Measurements from ENCODE around the gene AGPAT4. TPM values are rescaled to one million over a fixed set of nuclear protein-coding genes. Genes with fewer than 3 reads are reported as not detected.

AGPAT4 gene
- total and polyA plus RNA-seq, 2 donors (not counting 3 experiments of a cell fraction or from before 2014, with no cell fraction given) = 10.2 to 15.2 TPM

DNA sequence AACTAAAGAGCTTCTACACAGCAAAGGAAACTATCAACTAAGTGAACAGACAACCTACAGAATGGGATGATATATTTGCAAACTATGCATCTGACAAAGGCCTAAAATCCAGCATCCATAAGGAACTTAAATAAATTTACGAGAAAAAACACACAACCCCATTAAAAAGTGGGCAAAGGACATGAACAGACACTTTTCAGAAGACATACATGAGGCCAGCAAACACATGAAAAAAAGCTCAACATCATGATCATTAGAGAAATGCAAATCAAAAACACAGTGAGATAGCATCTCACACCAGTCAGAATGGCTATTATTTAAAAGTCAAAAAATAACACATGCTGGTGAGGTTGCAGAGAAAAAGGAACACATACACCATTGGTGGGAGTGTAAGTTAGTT lies 24.5 kb downstream of the AGPAT4 start:
- dilution Hi-C loops (cut with MboI; ENCODE audit: extremely low pct_ligation_motif_present, low sequenced_read_pairs) = no loop called here
- no peaks in the 10 kb centered on the region for H3K4me1 ChIP-seq (ENCODE audit: control insufficient read depth, extremely low read depth, insufficient read depth, low read length)
- no peak overlapping the region for H3K4me2 ChIP-seq (ENCODE audit: insufficient read depth, low read length)
- no peak for TF ChIP-seq GATA2 (IDR thresholded peaks at IDR 0.05; ENCODE audit: insufficient read depth, insufficient read length, low read depth, low read length)
- no peak for TF ChIP-seq JUN (IDR thresholded peaks at IDR 0.05; ENCODE audit: borderline replicate concordance, insufficient read depth, insufficient read length, low read depth)
- TF ChIP-seq POLR2A (IDR thresholded peaks at IDR 0.05; ENCODE audit: low read depth, low read length) = no peak
- TF ChIP-seq, protein P1, sequence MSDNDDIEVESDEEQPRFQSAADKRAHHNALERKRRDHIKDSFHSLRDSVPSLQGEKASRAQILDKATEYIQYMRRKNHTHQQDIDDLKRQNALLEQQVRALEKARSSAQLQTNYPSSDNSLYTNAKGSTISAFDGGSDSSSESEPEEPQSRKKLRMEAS (IDR thresholded peaks at IDR 0.05; ENCODE audit: insufficient read depth, insufficient read length) = no peak
- TF ChIP-seq EZH2 (IDR thresholded peaks at IDR 0.05; ENCODE audit: borderline replicate concordance, low read depth, low read length, severe bottlenecking) = no peak
- TF ChIP-seq MYC (IDR thresholded peaks at IDR 0.05; ENCODE audit: low read depth, low read length) = no peak
- TF ChIP-seq, protein P2, sequence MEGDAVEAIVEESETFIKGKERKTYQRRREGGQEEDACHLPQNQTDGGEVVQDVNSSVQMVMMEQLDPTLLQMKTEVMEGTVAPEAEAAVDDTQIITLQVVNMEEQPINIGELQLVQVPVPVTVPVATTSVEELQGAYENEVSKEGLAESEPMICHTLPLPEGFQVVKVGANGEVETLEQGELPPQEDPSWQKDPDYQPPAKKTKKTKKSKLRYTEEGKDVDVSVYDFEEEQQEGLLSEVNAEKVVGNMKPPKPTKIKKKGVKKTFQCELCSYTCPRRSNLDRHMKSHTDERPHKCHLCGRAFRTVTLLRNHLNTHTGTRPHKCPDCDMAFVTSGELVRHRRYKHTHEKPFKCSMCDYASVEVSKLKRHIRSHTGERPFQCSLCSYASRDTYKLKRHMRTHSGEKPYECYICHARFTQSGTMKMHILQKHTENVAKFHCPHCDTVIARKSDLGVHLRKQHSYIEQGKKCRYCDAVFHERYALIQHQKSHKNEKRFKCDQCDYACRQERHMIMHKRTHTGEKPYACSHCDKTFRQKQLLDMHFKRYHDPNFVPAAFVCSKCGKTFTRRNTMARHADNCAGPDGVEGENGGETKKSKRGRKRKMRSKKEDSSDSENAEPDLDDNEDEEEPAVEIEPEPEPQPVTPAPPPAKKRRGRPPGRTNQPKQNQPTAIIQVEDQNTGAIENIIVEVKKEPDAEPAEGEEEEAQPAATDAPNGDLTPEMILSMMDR (IDR thresholded peaks at IDR 0.05; ENCODE audit: extremely low read depth in 1 of 2, insufficient read depth in 1 of 2, low read depth in 1 of 2, low read length in 2 of 2) = no peak
- TF ChIP-seq FOS (IDR thresholded peaks at IDR 0.05; ENCODE audit: borderline replicate concordance, insufficient read depth, low read length) = no peak
- no peak for TF ChIP-seq POLR2AphosphoS5 (IDR thresholded peaks at IDR 0.05; ENCODE audit: insufficient read depth, low read depth, low read length)
- no peaks in the 10 kb centered on the region for H4K20me1 ChIP-seq (replicated peaks; ENCODE audit: control insufficient read depth, extremely low read depth, insufficient read depth, low read length)
- H3K9me1 ChIP-seq (replicated peaks; ENCODE audit: control insufficient read depth, extremely low read depth, insufficient read depth, low read length) = no peaks in the 10 kb centered on the region
- DNase-seq (ENCODE audit: low read depth, low spot score) = no peak
- H3K36me3 ChIP-seq (ENCODE audit: control insufficient read depth in 2 of 2, extremely low read depth in 1 of 2, insufficient read depth in 2 of 2, low read length in 2 of 2) = no peaks in the 10 kb centered on the region
- intact Hi-C loops (cut with micrococcal nuclease) = no loop called here
- no peak overlapping the region for H3K4me3 ChIP-seq (replicated peaks in 1 of 3; ENCODE audit: insufficient read depth in 1 of 3, low read depth in 1 of 3, low read length in 3 of 3)
- H3K79me2 ChIP-seq (ENCODE audit: control insufficient read depth, insufficient read depth, low read length) = peaks cover 2% of the 10 kb centered on the region
- BruUV-seq (replicated peaks) = no TSS peak
- H3K9me3 ChIP-seq (replicated peaks; ENCODE audit: control insufficient read depth, insufficient read depth, low read length) = no peaks in the 10 kb centered on the region
- no peak overlapping the region for H3K9ac ChIP-seq (replicated peaks; ENCODE audit: extremely low read depth, insufficient read depth, low read length)
- ChIA-PET POLR2A (no interaction called here), CTCF (interaction anchor here (0.7 to 0.8 kb wide), 2 partner anchors 10 to 15 kb away, joined by 3 to 4 read pairs; no protein-coding TSS in a partner anchor)
- FAIRE-seq = no peak
- H3K27me3 ChIP-seq (ENCODE audit: control insufficient read depth in 2 of 2, insufficient read depth in 2 of 2, low read length in 2 of 2) = no peaks in the 10 kb centered on the region
- H2AFZ ChIP-seq (ENCODE audit: low read depth, low read length) = no peak overlapping the region
- H3K27ac ChIP-seq (ENCODE audit: insufficient read depth, low read depth, low read length) = no peak overlapping the region
